NCI-H69 (cell line): ENCODE results near the gene CRTC3.

Experiments
- DNase-seq: peaks from one replicate; lab custom pipeline; 2025; lab: John Stamatoyannopoulos, UW

CRTC3 gene

GRCh38 chr15:90594301-90594738 is 64.6 kb downstream of the CRTC3 start:
- DNase-seq: peak; percentile 88

- DNase-seq: peak; percentile 14
Measured at GRCh38 chr15:90595763-90596155, 66.0 kb downstream of the CRTC3 start.

- DNase-seq: no peak
Measured at GRCh38 chr15:90596943-90597342, 67.2 kb downstream of the CRTC3 start.

- no peak for DNase-seq
Measured at GRCh38 chr15:90597577-90597976, 67.9 kb downstream of the CRTC3 start.

- DNase-seq: no peak
Measured at GRCh38 chr15:90598031-90598577, 68.4 kb downstream of the CRTC3 start.

- DNase-seq: no peak
Measured at GRCh38 chr15:90598679-90599078, 69.0 kb downstream of the CRTC3 start.

- no peak for DNase-seq
Measured at GRCh38 chr15:90599116-90599515, 69.4 kb downstream of the CRTC3 start.

- no peak for DNase-seq
Measured at GRCh38 chr15:90599644-90600043, 69.9 kb downstream of the CRTC3 start.

- no peak for DNase-seq
Measured at GRCh38 chr15:90600954-90601353, 71.2 kb downstream of the CRTC3 start.

GRCh38 chr15:90603893-90604292 is 74.2 kb downstream of the CRTC3 start:
- DNase-seq: no peak

- no peak for DNase-seq
Measured at GRCh38 chr15:90606641-90607040, 76.9 kb downstream of the CRTC3 start.

GRCh38 chr15:90607361-90607760 is 77.6 kb downstream of the CRTC3 start:
- DNase-seq: peak; percentile 4

GRCh38 chr15:90609242-90610180 is 79.8 kb downstream of the CRTC3 start:
- DNase-seq: peak; percentile 62

- no peak for DNase-seq
Measured at GRCh38 chr15:90610190-90610589, 80.5 kb downstream of the CRTC3 start.

- DNase-seq: no peak
Measured at GRCh38 chr15:90611157-90611556, 81.4 kb downstream of the CRTC3 start.

- DNase-seq: no peak
Measured at GRCh38 chr15:90617171-90617570, 87.4 kb downstream of the CRTC3 start.

GRCh38 chr15:90617668-90618097 is 88.0 kb downstream of the CRTC3 start:
- peak; percentile 3 for DNase-seq

GRCh38 chr15:90618330-90619125 is 88.8 kb downstream of the CRTC3 start:
- peak; percentile 82 for DNase-seq

GRCh38 chr15:90619468-90619867 is 89.7 kb downstream of the CRTC3 start:
- no peak for DNase-seq

- no peak for DNase-seq
Measured at GRCh38 chr15:90619939-90620338, 90.2 kb downstream of the CRTC3 start.

GRCh38 chr15:90620379-90621067 is 90.8 kb downstream of the CRTC3 start:
- no peak for DNase-seq

GRCh38 chr15:90623854-90624253 is 94.1 kb downstream of the CRTC3 start:
- no peak for DNase-seq
